HEK293 (cell line): ENCODE data around the gene ZCCHC7.
A peak's percentile ranks its signal among the peaks of the same experiment; 100 is the strongest.

Source experiments
- CTCF ChIA-PET: fragments of 350-600 bp; formaldehyde crosslinking; extraction: SDS; loops from one replicate; lab custom pipeline; 2021; ENCODE audit warnings: antibody characterized with exemption; lab: Yijun Ruan, JAX
- POLR2A ChIA-PET: fragments of 300-600 bp; formaldehyde crosslinking; extraction: SDS; loops from one replicate; lab custom pipeline; 2020; ENCODE audit warnings: antibody characterized with exemption, inconsistent platforms; lab: Yijun Ruan, JAX
- H3K27ac ChIP-seq: fragments of 200-500 bp; sonication (Bioruptor generic); 2 replicates; pipeline ENCODE4 v1.5.1; 2014; ENCODE audit warnings: low read depth, low read length, control low read depth, inconsistent platforms; ENCODE audit errors: extremely low read depth
- H3K36me3 ChIP-seq, 2 experiments: fragments of 200-500 bp in 1 of 2; sonication (Bioruptor generic) in 1 of 2; 1 replicate in 1 of 2; 2 replicates in 1 of 2; pipeline ENCODE4 v1.5.1; 2014 to 2017; ENCODE audit warnings: inconsistent platforms in 2 of 2, low read length in 2 of 2; ENCODE audit not compliant: control insufficient read depth in 2 of 2, insufficient read depth in 1 of 2
- H3K4me1 ChIP-seq: fragments of 200-500 bp; sonication (Bioruptor generic); 2 replicates; pipeline ENCODE4 v1.5.1; 2014; ENCODE audit warnings: mild to moderate bottlenecking, low read length, inconsistent platforms; ENCODE audit not compliant: control insufficient read depth, insufficient read depth
- H3K4me3 ChIP-seq: 2 replicates; pipeline ENCODE4 v1.5.1; 2011; ENCODE audit warnings: low read depth, mild to moderate bottlenecking, control low read depth, low read length, moderate library complexity
- H3K9me3 ChIP-seq: fragments of 200-500 bp; sonication (Bioruptor generic); 2 replicates; pipeline ENCODE4 v1.5.1; 2014; ENCODE audit warnings: low read depth, low read length, inconsistent platforms; ENCODE audit not compliant: control insufficient read depth, insufficient read depth
- GLI2 ChIP-seq: fragments of 450-650 bp; formaldehyde crosslinking; IDR thresholded peaks from 2 replicates; pipeline ENCODE4; 2017; ENCODE audit warnings: missing biosample characterization, missing genetic modification characterization, low read depth, borderline replicate concordance
- HIC1 ChIP-seq: fragments of 450-650 bp; formaldehyde crosslinking; IDR thresholded peaks from 2 replicates; pipeline ENCODE4 v1.5.1; 2016; ENCODE audit warnings: missing biosample characterization, missing genetic modification characterization
- IKZF3 ChIP-seq: fragments of 450-650 bp; IDR thresholded peaks from 2 replicates; pipeline ENCODE4 v1.5.0; 2018; ENCODE audit warnings: missing biosample characterization, mild to moderate bottlenecking, missing genetic modification characterization, moderate library complexity
- KLF17 ChIP-seq: fragments of 450-650 bp; formaldehyde crosslinking; IDR thresholded peaks from 2 replicates; pipeline ENCODE4 v1.5.1; 2016; ENCODE audit warnings: missing biosample characterization, missing genetic modification characterization
- PRDM6 ChIP-seq: fragments of 450-650 bp; formaldehyde crosslinking; IDR thresholded peaks from 2 replicates; pipeline ENCODE4 v1.5.1; 2017; ENCODE audit warnings: missing biosample characterization, missing genetic modification characterization
- REST ChIP-seq: fragments of 450-650 bp; formaldehyde crosslinking; IDR thresholded peaks from 2 replicates; pipeline ENCODE4 v1.5.1; 2016; ENCODE audit warnings: missing biosample characterization, missing genetic modification characterization
- ZBTB21 ChIP-seq: fragments of 450-650 bp; formaldehyde crosslinking; IDR thresholded peaks from 2 replicates; pipeline ENCODE4 v1.5.1; 2017; ENCODE audit warnings: missing biosample characterization, missing genetic modification characterization
- ZFP37 ChIP-seq: fragments of 450-650 bp; formaldehyde crosslinking; IDR thresholded peaks from 2 replicates; pipeline ENCODE4 v1.5.1; 2016; ENCODE audit warnings: missing biosample characterization, missing genetic modification characterization
- ZNF133 ChIP-seq: fragments of 450-650 bp; formaldehyde crosslinking; IDR thresholded peaks from 2 replicates; pipeline ENCODE4 v1.5.1; 2016; ENCODE audit warnings: missing biosample characterization, missing genetic modification characterization
- ZNF2 ChIP-seq: fragments of 450-650 bp; formaldehyde crosslinking; IDR thresholded peaks from 2 replicates; pipeline ENCODE4 v1.5.1; 2016; ENCODE audit warnings: missing biosample characterization, missing genetic modification characterization
- ZNF23 ChIP-seq: fragments of 450-650 bp; formaldehyde crosslinking; IDR thresholded peaks from 2 replicates; pipeline ENCODE4 v1.5.1; 2016; ENCODE audit warnings: missing biosample characterization, missing genetic modification characterization, borderline replicate concordance
- ZNF26 ChIP-seq: fragments of 450-650 bp; formaldehyde crosslinking; IDR thresholded peaks from 2 replicates; pipeline ENCODE4 v1.5.1; 2016; ENCODE audit warnings: missing biosample characterization, missing genetic modification characterization
- ZNF350 ChIP-seq: fragments of 450-650 bp; formaldehyde crosslinking; IDR thresholded peaks from 2 replicates; pipeline ENCODE4 v1.5.0; 2017; ENCODE audit warnings: missing biosample characterization, mild to moderate bottlenecking, missing genetic modification characterization
- ZNF473 ChIP-seq: fragments of 450-650 bp; formaldehyde crosslinking; IDR thresholded peaks from 2 replicates; pipeline ENCODE4 v1.5.1; 2017; ENCODE audit warnings: missing biosample characterization, missing genetic modification characterization
- ZNF48 ChIP-seq: fragments of 450-650 bp; formaldehyde crosslinking; IDR thresholded peaks from 2 replicates; pipeline ENCODE4 v1.5.1; 2016; ENCODE audit warnings: missing biosample characterization, missing genetic modification characterization
- ZNF624 ChIP-seq: fragments of 450-650 bp; formaldehyde crosslinking; IDR thresholded peaks from 2 replicates; pipeline ENCODE4 v1.5.1; 2017; ENCODE audit warnings: missing biosample characterization, missing genetic modification characterization
- ZNF776 ChIP-seq: fragments of 450-650 bp; formaldehyde crosslinking; IDR thresholded peaks from 2 replicates; pipeline ENCODE4 v1.5.0; 2017; ENCODE audit warnings: missing biosample characterization, missing genetic modification characterization, borderline replicate concordance

The ZCCHC7 gene

GRCh38 chr9:37146410-37146809 is 26.0 kb downstream of the ZCCHC7 start:
- TF ChIP-seq HIC1 (tag by site-specific recombination) (no peak), PRDM6 (tag by site-specific recombination) (peak; percentile 59; the same call in 1 of the 2 replicates)
- POLR2A ChIA-PET = no interaction called here
- CTCF ChIA-PET = no interaction called here
- Histone ChIP-seq H3K4me3 (no peak overlapping the region), H3K4me1 (no peaks in the 10 kb centered on the region), H3K36me3 (no peaks in the 10 kb centered on the region; a peak in 2 of 3 replicates), H3K9me3 (no peaks in the 10 kb centered on the region), H3K27ac (no peak overlapping the region)

- Histone ChIP-seq H3K27ac (no peak overlapping the region), H3K9me3 (no peaks in the 10 kb centered on the region), H3K4me3 (no peak overlapping the region), H3K4me1 (no peaks in the 10 kb centered on the region), H3K36me3 (no peaks in the 10 kb centered on the region; a peak in 2 of 3 replicates)
- TF ChIP-seq ZNF2 (tag by site-specific recombination) (no peak), ZNF776 (no peak), ZNF133 (tag by site-specific recombination) (no peak), ZNF26 (no peak), ZFP37 (tag by site-specific recombination) (no peak), KLF17 (tag by site-specific recombination) (no peak), IKZF3 (tag by site-specific recombination) (no peak), GLI2 (tag by site-specific recombination) (no peak), ZNF473 (no peak), ZNF350 (no peak), REST (tag by site-specific recombination) (no peak), ZBTB21 (tag by site-specific recombination) (no peak), ZNF48 (tag by site-specific recombination) (no peak), ZNF23 (tag by site-specific recombination) (no peak), ZNF624 (tag by site-specific recombination) (no peak)
- CTCF ChIA-PET = no interaction called here
- POLR2A ChIA-PET = no interaction called here
Measured at GRCh38 chr9:37148181-37148580, 27.8 kb downstream of the ZCCHC7 start.
